Measurements from ENCODE around the gene ANO2.

Gene ANO2

DNA sequence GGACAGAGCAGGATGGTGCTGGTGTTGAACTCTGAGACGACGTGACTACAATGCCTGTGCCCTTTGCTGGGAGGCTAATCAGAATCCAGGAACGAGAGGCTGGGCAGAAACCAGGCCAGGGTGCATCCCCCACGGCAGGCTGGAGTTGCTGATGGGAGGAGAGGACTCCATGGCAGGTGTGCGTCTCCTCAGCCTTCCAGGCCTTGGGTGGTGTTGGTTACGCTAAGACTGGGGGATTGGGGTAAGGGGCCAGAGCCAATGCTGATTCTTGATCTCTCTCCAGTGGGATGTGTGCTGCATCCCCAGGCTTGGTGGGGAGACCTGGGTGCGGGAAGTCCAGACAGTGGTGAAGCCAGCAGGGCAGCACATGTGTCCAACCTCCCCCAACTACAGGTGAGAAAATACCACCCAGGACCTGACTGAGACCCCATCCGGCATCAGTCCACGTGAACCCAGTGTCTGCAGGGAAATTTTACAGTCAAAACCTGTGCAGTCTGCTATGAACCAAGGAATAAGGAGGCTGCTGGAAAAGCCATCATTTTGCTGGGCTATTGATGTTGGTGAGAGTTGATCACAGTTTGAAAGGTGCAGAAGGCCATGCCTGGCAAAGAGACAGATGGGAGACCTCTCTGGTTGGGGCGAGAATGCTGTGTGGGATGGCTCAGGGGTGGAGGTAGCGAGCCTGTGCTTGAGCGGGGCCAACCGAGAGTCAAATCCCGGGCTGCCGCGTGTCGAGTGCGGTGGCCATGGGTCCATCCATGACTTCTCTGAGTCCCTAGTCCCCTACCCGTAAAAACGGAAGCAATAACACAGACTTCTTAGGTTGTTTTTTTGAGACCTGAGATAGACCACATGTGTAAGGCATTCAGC is 423.4 kb downstream of the ANO2 start:
- TF ChIP-seq, protein P1, sequence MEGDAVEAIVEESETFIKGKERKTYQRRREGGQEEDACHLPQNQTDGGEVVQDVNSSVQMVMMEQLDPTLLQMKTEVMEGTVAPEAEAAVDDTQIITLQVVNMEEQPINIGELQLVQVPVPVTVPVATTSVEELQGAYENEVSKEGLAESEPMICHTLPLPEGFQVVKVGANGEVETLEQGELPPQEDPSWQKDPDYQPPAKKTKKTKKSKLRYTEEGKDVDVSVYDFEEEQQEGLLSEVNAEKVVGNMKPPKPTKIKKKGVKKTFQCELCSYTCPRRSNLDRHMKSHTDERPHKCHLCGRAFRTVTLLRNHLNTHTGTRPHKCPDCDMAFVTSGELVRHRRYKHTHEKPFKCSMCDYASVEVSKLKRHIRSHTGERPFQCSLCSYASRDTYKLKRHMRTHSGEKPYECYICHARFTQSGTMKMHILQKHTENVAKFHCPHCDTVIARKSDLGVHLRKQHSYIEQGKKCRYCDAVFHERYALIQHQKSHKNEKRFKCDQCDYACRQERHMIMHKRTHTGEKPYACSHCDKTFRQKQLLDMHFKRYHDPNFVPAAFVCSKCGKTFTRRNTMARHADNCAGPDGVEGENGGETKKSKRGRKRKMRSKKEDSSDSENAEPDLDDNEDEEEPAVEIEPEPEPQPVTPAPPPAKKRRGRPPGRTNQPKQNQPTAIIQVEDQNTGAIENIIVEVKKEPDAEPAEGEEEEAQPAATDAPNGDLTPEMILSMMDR (IDR thresholded peaks at IDR 0.05; ENCODE audit: low read depth, low read length, missing control alignments), result no peak
- no peak for DNase-seq (ENCODE audit: low read depth)
- H3K4me3 ChIP-seq (ENCODE audit: low read depth, low read length), result no peak overlapping the region

DNA sequence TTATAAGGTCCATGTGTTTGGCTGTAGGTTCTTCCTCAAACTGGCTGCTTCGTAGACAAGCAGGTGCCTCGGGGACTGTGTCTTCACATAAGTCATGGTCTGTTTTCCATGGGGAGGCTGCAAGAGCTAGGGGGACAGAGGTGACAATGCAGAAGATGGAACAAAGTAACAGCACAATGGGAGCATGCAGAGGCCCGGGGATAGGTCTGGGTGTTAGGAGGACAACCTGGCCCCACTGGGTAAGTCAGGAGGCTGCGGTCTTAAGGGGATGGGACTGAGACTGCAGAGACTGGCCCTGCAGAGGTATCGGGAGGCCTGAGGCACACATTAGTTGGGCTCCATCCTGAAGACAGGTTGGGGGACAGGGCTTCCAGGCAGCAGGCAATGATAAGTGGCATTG is 424.2 kb downstream of the ANO2 start:
- TF ChIP-seq, protein P1 (IDR thresholded peaks at IDR 0.05; ENCODE audit: low read depth, low read length, missing control alignments), result no peak
- H3K4me3 ChIP-seq (ENCODE audit: low read depth, low read length), result no peak overlapping the region
- DNase-seq (ENCODE audit: low read depth), result no peak

DNA sequence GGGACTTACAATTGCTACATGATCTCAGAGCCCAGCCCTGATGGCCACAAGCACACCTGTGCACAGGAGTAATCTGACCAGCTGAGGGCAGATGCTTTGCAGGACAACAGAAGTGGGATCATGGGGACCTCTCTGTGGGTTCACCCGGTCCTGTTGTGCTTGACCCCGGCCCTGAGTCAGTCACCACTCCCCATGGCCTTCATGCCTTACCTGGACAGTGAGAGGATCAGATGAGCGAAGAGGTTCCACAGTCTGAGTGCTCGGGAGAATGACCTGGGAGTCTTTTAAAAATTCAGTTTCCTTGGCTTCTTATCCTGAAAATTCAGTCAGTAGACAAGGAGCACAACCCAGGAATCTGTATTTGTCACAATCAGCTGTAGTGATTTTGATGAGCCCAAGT is 425.0 kb downstream of the ANO2 start:
- H3K4me3 ChIP-seq (ENCODE audit: low read depth, low read length), result no peak overlapping the region
- TF ChIP-seq, protein P1 (IDR thresholded peaks at IDR 0.05; ENCODE audit: low read depth, low read length, missing control alignments), result no peak
- no peak for DNase-seq (ENCODE audit: low read depth)

DNA sequence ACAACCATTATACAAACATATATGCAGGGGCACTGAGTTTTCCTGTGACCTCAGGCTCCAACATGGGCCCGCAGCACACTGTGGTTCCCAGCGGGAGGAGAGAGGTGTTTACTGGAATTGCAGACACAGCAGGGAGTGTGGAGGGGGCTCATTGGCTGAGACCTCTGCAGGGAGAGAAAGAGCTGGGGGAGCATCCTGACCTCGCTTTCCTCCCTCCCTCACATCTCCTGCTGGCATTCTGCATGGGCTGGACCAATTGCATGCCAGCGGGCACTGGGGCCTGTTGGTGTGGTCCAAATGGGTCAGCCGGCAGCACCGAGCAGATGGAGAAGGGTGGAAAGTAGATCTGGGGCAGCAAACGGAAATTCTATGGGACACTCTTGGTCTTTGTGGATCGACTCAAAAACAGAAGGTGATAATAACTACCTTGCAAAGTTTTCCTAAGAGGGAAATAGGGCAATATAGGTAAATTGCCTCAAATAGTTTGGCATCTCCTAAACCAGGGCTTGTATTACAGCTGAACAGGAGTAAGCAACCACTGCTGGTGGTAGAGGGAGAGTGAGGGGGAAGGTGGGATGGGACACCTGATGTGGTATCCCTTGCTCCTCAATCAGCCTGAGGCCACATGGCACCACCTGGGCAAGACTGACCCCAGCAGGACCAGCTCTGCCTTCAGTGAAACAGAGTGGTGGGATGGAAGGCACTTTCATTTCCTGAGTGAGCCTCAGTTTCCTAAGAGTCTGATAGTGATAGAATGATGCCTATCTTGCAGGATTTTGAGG is 426.3 kb downstream of the ANO2 start:
- DNase-seq (ENCODE audit: low read depth), result no peak
- TF ChIP-seq, protein P1 (IDR thresholded peaks at IDR 0.05; ENCODE audit: low read depth, low read length, missing control alignments), result no peak
- H3K4me3 ChIP-seq (ENCODE audit: low read depth, low read length), result no peak overlapping the region

DNA sequence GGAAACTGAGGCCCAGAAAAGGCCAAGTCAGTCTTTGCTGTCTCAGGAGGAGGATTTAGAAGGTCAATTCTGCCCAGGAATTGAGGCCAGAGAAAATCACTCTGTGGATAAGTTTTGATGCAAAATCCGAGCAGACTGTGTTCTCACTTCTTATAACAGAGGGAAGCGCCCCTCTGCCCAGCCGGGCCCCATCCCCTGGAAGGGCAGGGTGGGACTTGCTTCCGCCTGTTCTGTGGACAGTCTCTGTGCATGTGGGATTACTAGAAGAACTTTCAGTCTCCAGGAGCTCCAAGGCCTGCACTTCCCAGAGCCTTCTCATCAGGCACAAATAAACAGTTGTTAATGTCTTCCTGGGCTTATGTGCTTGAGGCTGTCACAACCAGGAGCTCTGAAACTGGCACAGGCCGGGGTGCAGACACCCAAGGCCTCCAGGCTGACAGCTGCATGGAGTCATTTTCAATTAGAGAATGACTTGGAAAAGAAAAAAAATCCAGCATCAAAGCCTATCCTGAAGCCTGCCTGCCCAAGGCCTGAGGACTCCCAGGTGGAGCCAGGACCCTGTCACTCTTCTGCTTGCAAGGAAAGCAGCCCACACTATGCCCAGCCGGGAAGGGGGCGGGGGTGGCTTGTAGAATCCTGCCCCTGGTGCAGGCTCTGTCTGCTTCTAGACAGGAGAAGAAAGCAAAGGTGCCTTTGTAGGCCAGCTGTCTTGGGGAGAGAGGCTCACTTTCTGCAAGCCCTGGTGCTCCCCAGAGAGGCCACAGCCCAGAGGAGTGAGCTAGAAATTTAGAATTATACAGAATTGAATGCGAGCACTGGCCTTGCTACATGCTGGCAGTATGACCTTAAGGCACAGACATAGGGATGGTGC is 428.5 kb downstream of the ANO2 start:
- no peak for DNase-seq (ENCODE audit: low read depth)

DNA sequence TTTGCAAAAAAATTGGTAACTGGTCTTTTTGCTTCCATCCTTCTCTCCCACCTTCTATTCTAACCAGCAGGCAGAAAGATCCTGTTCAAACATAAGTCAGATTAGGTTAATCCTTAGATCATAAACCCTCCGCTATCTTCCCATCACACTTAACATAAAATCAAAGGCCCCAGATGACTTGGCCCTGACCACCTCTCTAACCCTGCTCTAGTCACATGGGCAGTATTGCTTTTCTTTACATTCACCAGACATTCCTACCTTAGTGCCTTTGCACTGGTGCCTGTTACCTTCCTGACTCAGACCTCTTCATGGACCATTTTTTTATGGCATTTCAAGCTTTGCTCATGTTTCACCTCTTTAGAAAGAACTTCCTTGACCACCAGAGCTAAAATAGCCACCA is 429.6 kb downstream of the ANO2 start:
- TF ChIP-seq, protein P1 (IDR thresholded peaks at IDR 0.05; ENCODE audit: low read depth, low read length, missing control alignments), result no peak
- DNase-seq (ENCODE audit: low read depth), result no peak
- H3K4me3 ChIP-seq (ENCODE audit: low read depth, low read length), result no peak overlapping the region

More for the DNA sequence above, 428.5 kb downstream of the ANO2 start:
- no peak overlapping the region for H3K4me3 ChIP-seq (ENCODE audit: low read depth, low read length)
- TF ChIP-seq, protein P1 (IDR thresholded peaks at IDR 0.05; ENCODE audit: low read depth, low read length, missing control alignments), result no peak

All from GM12864 (cell line).